Activated naive CD8-positive, alpha-beta T cell treated with anti-CD3 and anti-CD28 coated beads, Interleukin-2, amount 10 ng/mL, durations not matched to agents 7 days and 5 days (primary cell): Measurements from ENCODE around the gene COL23A1. TPM values are rescaled to one million over a fixed set of nuclear protein-coding genes. Genes with fewer than 3 reads are reported as not detected.

ENCODE experiments used
- ATAC-seq: fragments of 150-1000 bp; cut with Tn5 transposase; one replicate; pipeline ENCODE4 v1.10.0; 2021; ENCODE audit warnings: low read depth, moderate library complexity
- POLR2A ChIA-PET: fragments of 350-600 bp; sonication (Branson Sonifier 250); formaldehyde crosslinking; loops from one replicate; lab custom pipeline; 2021; ENCODE audit warnings: antibody characterized with exemption; lab: Charles Lee
- DNase-seq: peaks from one replicate; pipeline ENCODE4 v3.0.0; 2021
- H3K27ac Mint-ChIP-seq: one replicate; pipeline ENCODE4 v1.8.0; 2022; ENCODE audit warnings: mild to moderate bottlenecking, mixed read lengths
- H3K27me3 Mint-ChIP-seq: one replicate; pipeline ENCODE4 v1.8.0; 2022; ENCODE audit warnings: mild to moderate bottlenecking, moderate library complexity, mixed read lengths
- H3K36me3 Mint-ChIP-seq: one replicate; pipeline ENCODE4 v1.8.0; 2021; ENCODE audit warnings: mild to moderate bottlenecking, mixed read lengths
- H3K4me1 Mint-ChIP-seq: one replicate; pipeline ENCODE4 v1.8.0; 2021; ENCODE audit warnings: mixed read lengths
- H3K4me3 Mint-ChIP-seq: one replicate; pipeline ENCODE4 v1.8.0; 2022; ENCODE audit warnings: mild to moderate bottlenecking, moderate library complexity, mixed read lengths
- H3K9me3 Mint-ChIP-seq: one replicate; pipeline ENCODE4 v1.8.0; 2021; ENCODE audit warnings: mixed read lengths
- total RNA-seq, 2 experiments: library from RNA; stranded (reverse); gene quantifications; one replicate each; pipeline ENCODE4 v1.2.3, GENCODE V29; 2021

The COL23A1 gene
- total RNA-seq, 2 experiments from 2014 or later, result 0.60 to 0.83 TPM

GRCh38 chr5:178514851-178515418 lies 75.3 kb downstream of the COL23A1 start:
- no peak overlapping the region for H3K4me3 Mint-ChIP-seq
- ATAC-seq (no peak), DNase-seq (no peak)
- H3K9me3 Mint-ChIP-seq, result peaks cover 4% of the 10 kb centered on the region
- H3K4me1 Mint-ChIP-seq, result peaks cover 2% of the 10 kb centered on the region
- H3K27me3 Mint-ChIP-seq, result peaks cover 3% of the 10 kb centered on the region
- H3K36me3 Mint-ChIP-seq, result no peaks in the 10 kb centered on the region
- POLR2A ChIA-PET, result no interaction called here
- no peak overlapping the region for H3K27ac Mint-ChIP-seq

- Mint-ChIP-seq H3K4me3 (no peak overlapping the region), H3K36me3 (peaks cover 2% of the 10 kb centered on the region)
- ATAC-seq, result no peak
Measured at GRCh38 chr5:178511172-178511571, 79.0 kb downstream of the COL23A1 start.

GRCh38 chr5:178509491-178510057 lies 80.6 kb downstream of the COL23A1 start:
- POLR2A ChIA-PET, result no interaction called here
- Mint-ChIP-seq H3K4me3 (no peak overlapping the region), H3K9me3 (peaks cover 5% of the 10 kb centered on the region), H3K27me3 (no peaks in the 10 kb centered on the region), H3K36me3 (peaks cover 2% of the 10 kb centered on the region), H3K4me1 (no peaks in the 10 kb centered on the region), H3K27ac (no peak overlapping the region)
- ATAC-seq (no peak), DNase-seq (no peak)

More at GRCh38 chr5:178511172-178511571, 79.0 kb downstream of the COL23A1 start:
- no peak for DNase-seq
- H3K27me3 Mint-ChIP-seq, result peaks cover 2% of the 10 kb centered on the region
- no peaks in the 10 kb centered on the region for H3K4me1 Mint-ChIP-seq
- POLR2A ChIA-PET, result no interaction called here
- peaks cover 5% of the 10 kb centered on the region for H3K9me3 Mint-ChIP-seq
- H3K27ac Mint-ChIP-seq, result no peak overlapping the region

GRCh38 chr5:178507151-178507932 lies 82.9 kb downstream of the COL23A1 start:
- Mint-ChIP-seq H3K4me1 (no peaks in the 10 kb centered on the region), H3K4me3 (no peak overlapping the region), H3K27ac (no peak overlapping the region), H3K36me3 (peaks cover 2% of the 10 kb centered on the region), H3K27me3 (no peaks in the 10 kb centered on the region), H3K9me3 (peaks cover 5% of the 10 kb centered on the region)
- ATAC-seq (no peak), DNase-seq (no peak)
- POLR2A ChIA-PET, result no interaction called here

- POLR2A ChIA-PET, result no interaction called here
- Mint-ChIP-seq H3K9me3 (peaks cover 5% of the 10 kb centered on the region), H3K4me1 (no peaks in the 10 kb centered on the region), H3K27ac (no peak overlapping the region), H3K4me3 (no peak overlapping the region), H3K36me3 (peaks cover 2% of the 10 kb centered on the region), H3K27me3 (no peaks in the 10 kb centered on the region)
- no peak for ATAC-seq
- no peak for DNase-seq
Measured at GRCh38 chr5:178505639-178506407, 84.4 kb downstream of the COL23A1 start.

- no peaks in the 10 kb centered on the region for H3K27me3 Mint-ChIP-seq
- peaks cover 5% of the 10 kb centered on the region for H3K9me3 Mint-ChIP-seq
- ATAC-seq (no peak), DNase-seq (no peak)
- POLR2A ChIA-PET, result no interaction called here
- H3K36me3 Mint-ChIP-seq, result peaks cover 2% of the 10 kb centered on the region
- H3K4me1 Mint-ChIP-seq, result no peaks in the 10 kb centered on the region
- no peak overlapping the region for H3K27ac Mint-ChIP-seq
- no peak overlapping the region for H3K4me3 Mint-ChIP-seq
Measured at GRCh38 chr5:178504340-178504960, 85.7 kb downstream of the COL23A1 start.

- no peak for ATAC-seq
- POLR2A ChIA-PET, result no interaction called here
Measured at GRCh38 chr5:178502401-178503100, 87.6 kb downstream of the COL23A1 start.

GRCh38 chr5:178499352-178499751 lies 90.8 kb downstream of the COL23A1 start:
- H3K36me3 Mint-ChIP-seq, result no peaks in the 10 kb centered on the region
- no peak overlapping the region for H3K27ac Mint-ChIP-seq
- POLR2A ChIA-PET, result no interaction called here
- peaks cover 13% of the 10 kb centered on the region for H3K27me3 Mint-ChIP-seq
- no peaks in the 10 kb centered on the region for H3K4me1 Mint-ChIP-seq
- H3K9me3 Mint-ChIP-seq, result no peaks in the 10 kb centered on the region
- no peak for ATAC-seq
- DNase-seq, result no peak
- no peak overlapping the region for H3K4me3 Mint-ChIP-seq

More at GRCh38 chr5:178502401-178503100, 87.6 kb downstream of the COL23A1 start:
- DNase-seq, result no peak
- Mint-ChIP-seq H3K4me1 (no peaks in the 10 kb centered on the region), H3K27me3 (peaks cover 3% of the 10 kb centered on the region), H3K9me3 (peaks cover under 1% of the 10 kb centered on the region), H3K27ac (no peak overlapping the region), H3K36me3 (no peaks in the 10 kb centered on the region), H3K4me3 (no peak overlapping the region)

GRCh38 chr5:178496642-178497041 lies 93.6 kb downstream of the COL23A1 start:
- DNase-seq (no peak), ATAC-seq (no peak)
- Mint-ChIP-seq H3K9me3 (no peaks in the 10 kb centered on the region), H3K4me3 (no peak overlapping the region), H3K4me1 (no peaks in the 10 kb centered on the region), H3K27ac (no peak overlapping the region), H3K36me3 (no peaks in the 10 kb centered on the region), H3K27me3 (peaks cover 13% of the 10 kb centered on the region)
- POLR2A ChIA-PET, result interaction anchor here (0.5 kb wide), 1 partner anchor 882 kb away, joined by 3 read pairs; no protein-coding TSS in a partner anchor

- POLR2A ChIA-PET, result interaction anchor here (0.5 kb wide), 1 partner anchor 882 kb away, joined by 3 read pairs; no protein-coding TSS in a partner anchor
- Mint-ChIP-seq H3K36me3 (no peaks in the 10 kb centered on the region), H3K27me3 (peaks cover 13% of the 10 kb centered on the region), H3K4me3 (no peak overlapping the region), H3K9me3 (no peaks in the 10 kb centered on the region), H3K27ac (no peak overlapping the region), H3K4me1 (no peaks in the 10 kb centered on the region)
- no peak for ATAC-seq
- DNase-seq, result no peak
Measured at GRCh38 chr5:178496214-178496613, 94.0 kb downstream of the COL23A1 start.

GRCh38 chr5:178495706-178496105 lies 94.5 kb downstream of the COL23A1 start:
- POLR2A ChIA-PET, result no interaction called here
- ATAC-seq, result no peak
- Mint-ChIP-seq H3K4me1 (no peaks in the 10 kb centered on the region), H3K27ac (no peak overlapping the region), H3K27me3 (peaks cover 13% of the 10 kb centered on the region), H3K4me3 (no peak overlapping the region), H3K36me3 (no peaks in the 10 kb centered on the region), H3K9me3 (no peaks in the 10 kb centered on the region)
- DNase-seq, result no peak

GRCh38 chr5:178492278-178492677 lies 97.9 kb downstream of the COL23A1 start:
- DNase-seq (no peak), ATAC-seq (no peak)
- H3K36me3 Mint-ChIP-seq, result no peaks in the 10 kb centered on the region
- peaks cover 1% of the 10 kb centered on the region for H3K9me3 Mint-ChIP-seq
- H3K4me1 Mint-ChIP-seq, result no peaks in the 10 kb centered on the region
- no peak overlapping the region for H3K27ac Mint-ChIP-seq
- H3K27me3 Mint-ChIP-seq, result peaks cover 7% of the 10 kb centered on the region
- POLR2A ChIA-PET, result no interaction called here
- H3K4me3 Mint-ChIP-seq, result no peak overlapping the region
